GM18505 (cell line): ENCODE results near the gene CDC5L.
"Not testable (repeated sequence)": the region's sequence is repeated elsewhere in the genome, so short reads cannot be mapped to it uniquely, and the experiment has no call there.

ENCODE experiments used
- ATAC-seq: cut with Tn5 transposase; IDR thresholded peaks from one replicate; pipeline ENCODE4 v1.9.1; 2021; ENCODE audit not compliant: unreplicated experiment
- POLR2A ChIP-seq: IDR thresholded peaks from 4 replicates; pipeline ENCODE4 v1.6.1; 2011; ENCODE audit warnings: borderline replicate concordance; ENCODE audit not compliant: insufficient read depth, insufficient read length; ENCODE audit errors: extremely low read depth

Gene CDC5L

DNA sequence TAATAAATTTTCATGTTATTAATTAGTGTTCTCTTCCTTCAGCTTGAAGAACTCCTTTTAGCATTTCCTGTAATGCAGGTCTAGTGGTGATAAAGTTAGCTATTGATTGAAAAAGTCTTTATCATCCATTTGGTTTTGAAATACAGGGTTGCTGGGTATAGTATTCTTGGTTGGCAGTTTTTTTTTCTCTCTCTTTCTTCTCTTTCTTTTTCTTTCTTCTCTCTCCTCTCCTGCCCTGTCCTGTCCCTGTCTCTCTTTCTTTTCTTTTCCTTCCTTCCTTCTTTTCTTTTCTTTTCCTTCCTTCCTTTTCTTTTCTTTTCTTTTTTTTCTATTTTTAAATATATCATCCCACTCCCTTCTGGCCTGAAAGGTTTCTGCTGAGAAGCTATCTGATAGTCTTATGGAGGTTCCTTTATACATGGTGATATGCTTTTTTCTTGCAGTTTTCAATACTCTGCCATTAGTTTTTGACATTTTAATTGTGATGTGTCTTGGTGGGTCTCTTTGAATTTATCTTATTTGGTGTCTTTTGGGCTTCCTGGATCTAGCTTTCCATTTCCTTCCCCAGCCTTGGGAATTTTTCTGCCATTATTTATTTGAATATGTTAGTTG is 55.4 kb downstream of the CDC5L start:
- ATAC-seq, result no peak

DNA sequence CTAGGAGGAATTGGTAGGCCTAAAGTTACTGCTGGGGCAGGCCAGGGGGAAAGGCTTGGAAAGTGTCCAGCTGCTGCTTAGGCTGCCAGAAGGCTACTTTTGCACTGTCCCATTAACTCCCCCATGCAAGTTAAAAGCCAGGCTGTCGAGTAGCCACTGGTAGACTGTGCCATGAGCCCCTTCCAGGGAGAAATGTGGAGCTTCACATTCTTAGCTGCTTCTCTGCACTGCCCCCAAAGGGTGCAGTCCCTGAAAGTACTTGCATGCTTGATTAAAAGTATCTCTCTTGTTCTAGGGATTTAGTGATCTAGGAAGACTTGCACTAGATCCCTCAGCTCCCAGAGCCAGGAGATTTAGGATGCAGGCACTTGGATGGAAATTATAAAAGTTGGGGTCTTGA is 57.3 kb downstream of the CDC5L start:
- no peak for ATAC-seq
- no peak for TF ChIP-seq POLR2A

More for the DNA sequence above, 55.4 kb downstream of the CDC5L start:
- no peak for TF ChIP-seq POLR2A

- ATAC-seq, result no peak
These were observed 59.3 kb downstream of the CDC5L start for GRCh38 chr6:44446626-44447300.

GRCh38 chr6:44449181-44449580 is 61.7 kb downstream of the CDC5L start:
- ATAC-seq, result not testable (repeated sequence)

More at GRCh38 chr6:44446626-44447300, 59.3 kb downstream of the CDC5L start:
- no peak for TF ChIP-seq POLR2A

- TF ChIP-seq POLR2A, result no peak
- no peak for ATAC-seq
These were observed 64.5 kb downstream of the CDC5L start for GRCh38 chr6:44451803-44452695.

- TF ChIP-seq POLR2A, result no peak
These were observed 65.2 kb downstream of the CDC5L start for GRCh38 chr6:44452725-44453124.

DNA sequence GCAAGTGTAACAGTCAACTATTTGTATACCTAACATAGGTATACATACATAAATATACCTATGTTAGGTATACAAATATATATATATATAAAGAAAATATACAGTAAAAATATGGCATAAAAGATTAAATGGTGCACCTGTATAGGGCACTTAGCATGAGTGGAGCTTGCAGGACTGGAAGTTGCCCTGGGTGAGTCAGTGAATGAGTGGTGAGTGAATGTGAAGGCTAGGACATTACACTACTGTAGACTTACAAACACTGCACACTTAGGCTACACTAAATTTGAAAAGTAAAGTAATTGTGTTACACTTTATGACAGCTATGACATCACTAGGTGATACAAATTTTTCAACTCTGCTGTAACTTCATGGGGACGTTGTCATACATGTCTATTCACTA is 65.6 kb downstream of the CDC5L start:
- ATAC-seq, result no peak
- no peak for TF ChIP-seq POLR2A

More at GRCh38 chr6:44452725-44453124, 65.2 kb downstream of the CDC5L start:
- no peak for ATAC-seq

- TF ChIP-seq POLR2A, result no peak
These were observed 66.7 kb downstream of the CDC5L start for GRCh38 chr6:44454198-44454597.

GRCh38 chr6:44456070-44456965 is 68.8 kb downstream of the CDC5L start:
- no peak for ATAC-seq
- no peak for TF ChIP-seq POLR2A

More at GRCh38 chr6:44454198-44454597, 66.7 kb downstream of the CDC5L start:
- ATAC-seq, result no peak

- TF ChIP-seq POLR2A, result no peak
- no peak for ATAC-seq
These were observed 69.4 kb downstream of the CDC5L start for GRCh38 chr6:44456966-44457292.

DNA sequence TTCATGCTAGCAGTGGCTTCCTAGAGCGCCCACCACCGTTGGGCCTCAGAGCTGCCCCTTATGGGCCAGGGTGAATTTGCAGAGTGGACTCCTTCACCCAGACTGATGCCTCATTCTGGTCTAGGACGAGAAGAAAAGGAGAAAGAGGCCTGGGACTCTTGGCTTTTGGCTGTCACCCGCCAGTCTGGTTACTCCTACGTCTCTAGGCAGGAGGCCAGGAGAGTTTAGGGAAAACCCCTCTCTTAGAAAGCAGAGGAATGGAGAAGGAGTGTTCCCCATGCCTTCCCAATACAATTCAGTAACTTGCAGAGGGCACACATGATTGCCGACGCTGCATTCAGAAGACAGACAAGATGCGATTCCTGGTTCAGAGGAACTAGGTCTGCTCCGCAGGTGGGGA is 70.1 kb downstream of the CDC5L start:
- TF ChIP-seq POLR2A, result no peak
- no peak for ATAC-seq

DNA sequence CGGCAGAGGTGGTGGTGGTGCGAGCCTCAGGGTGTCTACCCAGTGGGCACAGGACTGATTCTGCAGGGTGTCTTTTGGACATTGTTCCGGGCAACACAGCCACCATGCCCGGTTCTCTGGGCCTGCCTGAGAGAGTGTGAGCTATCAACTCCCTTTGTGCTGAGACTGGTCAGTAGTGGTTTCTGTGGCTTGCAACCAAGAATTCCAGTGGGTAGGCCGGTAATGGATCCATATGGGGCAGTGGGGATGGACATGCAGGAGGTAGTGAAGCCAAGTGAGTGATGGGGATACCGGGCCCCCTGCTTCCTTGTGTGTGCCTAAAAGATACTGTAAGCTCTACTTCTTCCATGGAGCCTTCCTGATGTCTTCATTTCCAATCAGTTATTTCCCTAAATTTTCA is 71.0 kb downstream of the CDC5L start:
- ATAC-seq, result no peak
- TF ChIP-seq POLR2A, result no peak

- TF ChIP-seq POLR2A, result no peak
- no peak for ATAC-seq
These were observed 74.8 kb downstream of the CDC5L start for GRCh38 chr6:44462335-44462734.
